Stimulated activated CD4-positive, alpha-beta T cell treated with anti-CD3 and anti-CD28 coated beads, Interleukin-15, amount 100 ng/mL, for 1 hour (primary cell): ENCODE data around the gene PCED1B.
"Not testable (repeated sequence)": the region's sequence is repeated elsewhere in the genome, so short reads cannot be mapped to it uniquely, and the experiment has no call there.

ENCODE experiments used
- DNase-seq, 2 donors: peaks; one replicate each; pipeline ENCODE4 v3.0.0-alpha.2; 2020; ENCODE audit warnings: low read depth in 1 of 2, low spot score in 1 of 2

PCED1B gene

GRCh38 chr12:47164116-47164515 is 84.7 kb downstream of the PCED1B start:
- no peak for DNase-seq

GRCh38 chr12:47164724-47165439 is 85.5 kb downstream of the PCED1B start:
- DNase-seq = no peak

- no peak for DNase-seq
Observed at GRCh38 chr12:47165934-47166333, 86.5 kb downstream of the PCED1B start.

- no peak for DNase-seq
Observed at GRCh38 chr12:47166365-47166764, 86.9 kb downstream of the PCED1B start.

- DNase-seq = not testable (repeated sequence)
Observed at GRCh38 chr12:47170281-47170680, 90.9 kb downstream of the PCED1B start.

DNA sequence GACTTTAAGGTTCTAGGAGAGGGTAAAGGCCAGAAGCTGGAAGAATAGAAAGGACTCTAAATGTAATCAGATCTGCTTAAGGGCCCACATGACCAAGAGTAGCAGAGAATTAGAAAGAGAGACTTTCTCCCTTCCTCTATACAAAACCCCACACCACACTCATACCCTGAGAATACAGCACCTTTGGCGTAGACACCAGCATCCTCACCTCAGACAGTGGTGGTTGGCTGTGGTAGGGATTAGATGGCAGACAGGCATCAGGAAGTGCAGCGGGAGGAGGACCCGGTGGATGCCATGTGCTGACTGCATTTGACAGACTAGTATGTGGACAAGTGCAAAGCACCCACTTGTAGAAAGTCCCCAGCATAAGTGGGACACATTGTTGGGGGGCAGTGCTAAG is 98.6 kb downstream of the PCED1B start:
- no peak for DNase-seq

GRCh38 chr12:47182164-47182938 is 102.9 kb downstream of the PCED1B start:
- not testable (repeated sequence) for DNase-seq

DNA sequence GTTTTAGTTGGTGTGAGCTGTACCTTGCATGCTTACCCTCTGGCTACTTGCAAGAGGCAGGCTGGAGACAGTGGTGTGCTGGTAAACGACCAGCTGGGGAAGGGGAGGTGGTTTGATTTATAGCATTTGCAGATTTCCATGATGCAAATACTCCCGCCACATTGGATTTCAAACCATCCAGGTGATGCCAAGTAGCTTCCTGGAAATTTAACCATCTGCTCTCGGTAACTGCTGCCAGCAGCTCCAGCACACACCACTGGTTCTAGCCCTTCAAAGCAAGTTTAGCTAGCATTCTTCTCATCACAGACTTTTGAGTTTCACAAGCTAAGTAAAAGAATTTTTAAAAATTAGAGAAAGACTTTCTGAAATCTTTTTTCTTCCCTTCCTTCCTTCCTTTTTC is 104.8 kb downstream of the PCED1B start:
- DNase-seq = no peak

GRCh38 chr12:47184813-47185212 is 105.4 kb downstream of the PCED1B start:
- DNase-seq = no peak

DNA sequence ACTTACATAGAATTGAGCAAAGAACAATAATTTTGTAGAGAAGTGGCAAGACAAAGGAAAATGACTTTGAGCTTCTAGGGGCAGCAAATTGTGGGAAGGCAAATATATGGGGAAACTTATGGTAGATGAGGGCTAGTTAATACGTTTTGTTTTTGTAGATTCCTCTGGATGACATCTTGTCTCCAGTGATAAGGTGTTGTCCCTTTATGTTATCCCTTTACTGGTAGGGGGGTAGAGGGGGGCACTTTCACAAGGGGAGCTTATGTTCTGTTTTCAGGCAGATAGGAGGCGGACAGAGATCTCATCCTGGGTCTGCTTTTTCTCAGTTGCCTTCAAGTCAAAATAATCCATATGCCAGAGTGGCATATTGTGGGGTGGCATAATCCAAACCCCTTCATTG is 106.8 kb downstream of the PCED1B start:
- no peak for DNase-seq

- DNase-seq = no peak
Observed at GRCh38 chr12:47188576-47189441, 109.4 kb downstream of the PCED1B start.

GRCh38 chr12:47189728-47190127 is 110.3 kb downstream of the PCED1B start:
- DNase-seq = no peak

GRCh38 chr12:47190271-47190750 is 110.9 kb downstream of the PCED1B start:
- no peak for DNase-seq

DNA sequence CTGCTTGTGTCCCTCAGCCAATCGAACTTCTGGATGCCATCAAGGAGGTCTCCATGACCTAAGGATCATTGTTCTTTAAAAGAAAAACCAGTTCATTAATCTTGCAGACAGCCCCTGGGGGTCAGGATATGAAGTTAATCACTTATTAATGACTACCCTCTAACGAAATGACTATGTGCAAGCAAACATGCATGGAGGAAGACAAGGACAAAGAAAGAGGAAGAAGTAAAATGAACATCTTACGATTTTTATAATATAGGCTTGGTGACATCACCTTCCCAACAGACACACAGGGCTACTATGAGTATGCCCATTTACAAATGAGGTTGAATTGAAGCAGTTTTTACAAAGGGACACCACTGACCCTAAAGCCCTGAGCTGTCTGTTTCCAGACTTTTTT is 111.5 kb downstream of the PCED1B start:
- no peak for DNase-seq

DNA sequence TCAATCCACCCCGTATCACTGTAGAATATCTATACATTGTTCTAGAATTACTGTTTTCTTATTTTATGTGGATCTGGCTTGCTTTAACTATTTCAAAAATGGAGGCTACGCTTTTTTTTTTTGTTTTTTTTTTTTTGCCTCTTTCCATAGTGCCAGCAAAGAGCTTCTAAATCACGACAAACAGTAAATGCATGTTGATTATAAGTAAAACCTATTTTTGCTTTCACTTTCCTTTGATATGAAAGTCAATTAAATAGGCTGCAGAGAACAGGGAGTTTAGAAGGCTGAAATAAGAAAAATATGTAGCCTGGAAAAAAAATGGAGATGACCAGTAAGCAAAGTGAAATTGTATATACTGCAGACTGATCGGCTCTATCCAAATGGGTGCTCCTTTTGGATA is 112.6 kb downstream of the PCED1B start:
- no peak for DNase-seq

- DNase-seq = no peak
Observed at GRCh38 chr12:47193066-47193465, 113.6 kb downstream of the PCED1B start.

GRCh38 chr12:47194501-47194900 is 115.1 kb downstream of the PCED1B start:
- DNase-seq = no peak

- DNase-seq = no peak
Observed at GRCh38 chr12:47200446-47200845, 121.0 kb downstream of the PCED1B start.

DNA sequence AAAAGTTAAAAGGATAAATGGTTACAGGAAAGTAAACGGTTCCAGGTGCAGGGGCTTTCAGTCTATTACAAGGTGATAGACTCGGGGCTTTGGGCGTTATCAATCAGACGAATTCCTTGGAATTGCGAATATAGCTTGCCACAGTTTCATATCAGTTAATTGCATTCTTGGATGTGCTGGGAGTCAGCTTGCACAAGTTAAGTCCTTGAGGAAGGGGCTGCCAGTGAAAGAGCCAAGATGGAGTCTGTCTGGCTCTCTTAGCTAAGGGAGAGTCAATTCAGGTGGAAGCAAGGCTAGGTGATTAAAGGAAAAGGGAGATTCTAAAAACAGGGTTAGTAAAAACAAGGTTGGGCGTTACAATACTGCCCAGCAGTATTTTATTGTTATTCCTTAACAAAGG is 121.8 kb downstream of the PCED1B start:
- not testable (repeated sequence) for DNase-seq

GRCh38 chr12:47202176-47202575 is 122.8 kb downstream of the PCED1B start:
- DNase-seq = no peak
